Measurements from ENCODE around the gene STPG3. TPM values are rescaled to one million over a fixed set of nuclear protein-coding genes. Genes with fewer than 3 reads are reported as not detected.

Gene STPG3
- total RNA-seq, 1 donor from 2014 or later: not detected

DNA sequence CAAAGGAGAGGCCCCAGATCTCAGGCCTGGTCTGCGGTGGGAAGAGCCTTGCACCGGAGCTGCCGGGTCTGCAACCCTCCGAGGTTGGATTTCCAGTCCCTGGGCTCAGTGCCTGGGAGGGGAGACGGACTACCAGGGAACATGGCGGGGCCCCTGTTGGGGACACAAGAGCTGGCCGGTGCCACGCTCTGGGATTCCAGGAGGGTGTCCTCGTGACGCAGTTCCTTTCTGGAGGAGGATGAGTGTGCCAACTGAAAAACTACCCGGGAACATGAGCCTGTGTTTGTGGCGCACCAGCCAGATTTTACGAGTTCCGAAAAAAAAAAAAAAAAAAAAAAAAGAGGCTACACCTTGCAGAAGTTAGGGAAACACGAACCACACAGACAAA lies 42.0 kb downstream of the STPG3 start:
- Mint-ChIP-seq H3K4me3 (ENCODE audit: unreplicated experiment) (no peak overlapping the region), H3K9me3 (ENCODE audit: unreplicated experiment) (no peaks in the 10 kb centered on the region), H3K4me1 (ENCODE audit: unreplicated experiment) (peaks cover 16% of the 10 kb centered on the region), H3K36me3 (ENCODE audit: low read depth, unreplicated experiment) (peaks cover 4% of the 10 kb centered on the region), H3K27me3 (ENCODE audit: unreplicated experiment) (peaks cover 11% of the 10 kb centered on the region), H3K27ac (ENCODE audit: unreplicated experiment) (peak overlapping the region; percentile 36)
- TF ChIP-seq, protein P1, sequence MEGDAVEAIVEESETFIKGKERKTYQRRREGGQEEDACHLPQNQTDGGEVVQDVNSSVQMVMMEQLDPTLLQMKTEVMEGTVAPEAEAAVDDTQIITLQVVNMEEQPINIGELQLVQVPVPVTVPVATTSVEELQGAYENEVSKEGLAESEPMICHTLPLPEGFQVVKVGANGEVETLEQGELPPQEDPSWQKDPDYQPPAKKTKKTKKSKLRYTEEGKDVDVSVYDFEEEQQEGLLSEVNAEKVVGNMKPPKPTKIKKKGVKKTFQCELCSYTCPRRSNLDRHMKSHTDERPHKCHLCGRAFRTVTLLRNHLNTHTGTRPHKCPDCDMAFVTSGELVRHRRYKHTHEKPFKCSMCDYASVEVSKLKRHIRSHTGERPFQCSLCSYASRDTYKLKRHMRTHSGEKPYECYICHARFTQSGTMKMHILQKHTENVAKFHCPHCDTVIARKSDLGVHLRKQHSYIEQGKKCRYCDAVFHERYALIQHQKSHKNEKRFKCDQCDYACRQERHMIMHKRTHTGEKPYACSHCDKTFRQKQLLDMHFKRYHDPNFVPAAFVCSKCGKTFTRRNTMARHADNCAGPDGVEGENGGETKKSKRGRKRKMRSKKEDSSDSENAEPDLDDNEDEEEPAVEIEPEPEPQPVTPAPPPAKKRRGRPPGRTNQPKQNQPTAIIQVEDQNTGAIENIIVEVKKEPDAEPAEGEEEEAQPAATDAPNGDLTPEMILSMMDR (IDR thresholded peaks at IDR 0.05; ENCODE audit: unreplicated experiment): no peak
- no peak for DNase-seq (ENCODE audit: low spot score)

DNA sequence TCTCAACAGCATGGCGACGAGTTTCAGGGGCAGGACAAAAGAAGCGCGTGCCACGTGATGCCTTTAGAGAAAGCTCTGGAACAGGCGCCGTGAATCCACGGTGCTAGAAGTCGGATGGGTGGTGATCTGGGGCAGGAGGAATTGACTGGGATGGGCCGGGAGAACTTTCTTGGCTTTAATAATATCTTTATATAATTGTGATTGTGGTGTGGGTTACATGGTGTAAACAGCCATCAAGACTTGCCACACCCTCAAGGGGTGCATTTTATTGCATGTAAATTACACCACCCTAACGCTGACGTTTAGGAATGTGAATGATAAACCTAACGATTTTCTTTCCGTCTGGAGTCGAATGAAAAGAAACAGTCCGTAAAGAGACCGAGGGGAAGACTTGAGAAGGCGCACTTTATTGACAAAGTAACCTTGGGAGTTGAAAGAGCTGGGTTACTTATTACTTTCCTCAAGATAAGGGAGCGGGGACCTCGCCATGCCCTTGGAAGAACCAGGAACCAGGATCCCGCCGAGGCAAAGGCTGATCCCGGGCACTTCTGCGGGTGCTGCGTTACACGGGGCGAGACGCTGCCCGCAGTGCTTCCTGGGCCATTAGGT lies 42.5 kb downstream of the STPG3 start:
- Mint-ChIP-seq H3K9me3 (ENCODE audit: unreplicated experiment) (no peaks in the 10 kb centered on the region), H3K36me3 (ENCODE audit: low read depth, unreplicated experiment) (peaks cover 4% of the 10 kb centered on the region), H3K27me3 (ENCODE audit: unreplicated experiment) (peaks cover 11% of the 10 kb centered on the region), H3K4me3 (ENCODE audit: unreplicated experiment) (no peak overlapping the region), H3K4me1 (ENCODE audit: unreplicated experiment) (peaks cover 19% of the 10 kb centered on the region), H3K27ac (ENCODE audit: unreplicated experiment) (no peak overlapping the region)
- no peak for DNase-seq (ENCODE audit: low spot score)
- TF ChIP-seq, protein P1 (IDR thresholded peaks at IDR 0.05; ENCODE audit: unreplicated experiment): no peak

DNA sequence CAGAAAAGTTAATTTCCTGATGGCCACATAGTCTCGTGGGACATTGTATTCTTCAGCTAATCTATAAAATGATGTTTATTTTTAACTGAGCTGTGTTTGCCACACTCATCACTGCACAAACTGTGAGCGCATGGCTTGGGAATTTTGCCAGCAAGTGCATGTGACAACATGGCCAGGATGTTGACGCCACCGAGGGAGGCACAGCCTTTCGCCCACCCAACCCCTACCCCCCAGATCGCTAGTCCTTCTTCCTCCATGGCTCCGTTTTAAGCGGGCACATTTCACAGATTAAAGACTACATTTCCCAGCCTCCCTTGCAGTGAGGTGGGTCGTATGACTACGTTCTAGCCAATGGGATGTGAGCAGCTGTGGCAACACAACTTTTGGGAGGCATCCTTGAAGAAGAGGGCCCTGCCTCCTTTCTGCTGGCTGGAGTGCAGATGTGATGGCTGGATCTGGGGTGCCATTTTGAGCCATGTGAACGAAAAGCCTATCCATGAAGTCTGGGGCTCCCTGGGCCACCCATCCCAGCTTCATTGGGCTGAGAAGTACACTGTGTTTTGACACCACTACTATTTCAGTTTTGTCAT lies 43.1 kb downstream of the STPG3 start:
- TF ChIP-seq, protein P1 (IDR thresholded peaks at IDR 0.05; ENCODE audit: unreplicated experiment): no peak
- H3K9me3 Mint-ChIP-seq (ENCODE audit: unreplicated experiment): no peaks in the 10 kb centered on the region
- DNase-seq (ENCODE audit: low spot score): peak; percentile 29
- peaks cover 24% of the 10 kb centered on the region for H3K4me1 Mint-ChIP-seq (ENCODE audit: unreplicated experiment)
- H3K4me3 Mint-ChIP-seq (ENCODE audit: unreplicated experiment): peak overlapping the region; percentile 84
- peaks cover 11% of the 10 kb centered on the region for H3K27me3 Mint-ChIP-seq (ENCODE audit: unreplicated experiment)
- peak overlapping the region; percentile 82 for H3K27ac Mint-ChIP-seq (ENCODE audit: unreplicated experiment)
- H3K36me3 Mint-ChIP-seq (ENCODE audit: low read depth, unreplicated experiment): peaks cover 10% of the 10 kb centered on the region

DNA sequence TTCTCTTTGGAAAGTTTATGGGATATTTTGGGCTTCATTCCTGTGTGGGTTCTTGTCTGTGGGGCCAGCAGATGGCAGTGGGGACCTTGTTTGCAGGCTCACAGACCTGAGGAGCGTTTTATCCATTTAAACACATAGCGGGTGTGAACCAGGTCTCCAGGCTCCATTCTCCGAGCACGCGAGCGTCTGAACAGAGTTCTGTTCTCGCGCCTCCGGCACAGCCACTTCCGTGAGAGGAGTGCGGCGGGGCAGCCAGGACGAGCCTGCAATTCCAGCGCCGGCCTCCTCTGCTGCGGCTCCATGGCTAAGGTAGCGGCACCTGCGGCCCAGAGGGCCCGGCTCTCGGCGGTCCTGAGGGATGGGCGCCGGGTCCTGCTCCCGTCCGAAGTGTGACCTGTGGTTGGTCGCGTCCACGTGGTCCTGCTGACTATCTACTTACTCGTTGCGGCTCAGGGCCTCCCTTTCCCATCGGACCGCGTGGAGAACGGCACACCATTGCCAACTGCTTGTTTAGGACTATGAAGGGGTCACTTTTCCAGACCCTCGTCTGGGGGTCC lies 43.7 kb downstream of the STPG3 start:
- peaks cover 11% of the 10 kb centered on the region for H3K27me3 Mint-ChIP-seq (ENCODE audit: unreplicated experiment)
- H3K27ac Mint-ChIP-seq (ENCODE audit: unreplicated experiment): peak overlapping the region; percentile 82
- H3K9me3 Mint-ChIP-seq (ENCODE audit: unreplicated experiment): no peaks in the 10 kb centered on the region
- peaks cover 14% of the 10 kb centered on the region for H3K36me3 Mint-ChIP-seq (ENCODE audit: low read depth, unreplicated experiment)
- TF ChIP-seq, protein P1 (IDR thresholded peaks at IDR 0.05; ENCODE audit: unreplicated experiment): no peak
- H3K4me3 Mint-ChIP-seq (ENCODE audit: unreplicated experiment): peak overlapping the region; percentile 84
- peaks cover 28% of the 10 kb centered on the region for H3K4me1 Mint-ChIP-seq (ENCODE audit: unreplicated experiment)
- DNase-seq (ENCODE audit: low spot score): peak; percentile 36

DNA sequence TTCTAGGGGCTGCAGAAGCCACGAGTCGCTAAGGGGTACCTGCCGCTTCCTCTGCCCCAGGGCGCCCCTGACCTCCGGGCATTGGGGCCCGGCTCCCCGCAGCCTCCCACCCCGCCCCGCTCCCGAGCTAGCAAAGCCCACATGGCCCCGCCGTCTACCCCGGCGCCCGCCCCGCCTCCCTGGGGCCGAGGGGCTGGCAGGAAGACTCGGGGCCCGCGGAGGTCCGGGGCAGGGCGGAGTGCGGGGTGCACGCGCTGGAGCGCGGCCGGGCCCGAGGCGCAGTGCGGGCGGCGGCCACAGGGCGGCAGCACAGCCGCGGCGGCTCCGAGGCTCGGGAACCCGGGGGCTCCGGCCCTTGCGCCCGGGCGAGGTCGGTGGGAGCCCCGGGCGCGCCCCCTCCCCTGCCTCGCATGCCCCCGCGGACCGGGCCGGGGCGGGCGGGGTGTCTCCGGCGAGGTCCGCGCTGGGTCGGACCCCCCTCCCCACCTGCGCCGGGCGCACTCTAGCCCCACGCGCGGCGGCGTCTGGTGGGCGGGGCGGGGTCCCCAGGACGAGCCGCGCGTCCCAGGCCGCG lies 44.2 kb downstream of the STPG3 start:
- peak; percentile 84 for DNase-seq (ENCODE audit: low spot score)
- Mint-ChIP-seq H3K4me1 (ENCODE audit: unreplicated experiment) (peaks cover 30% of the 10 kb centered on the region), H3K9me3 (ENCODE audit: unreplicated experiment) (no peaks in the 10 kb centered on the region)

More for the DNA sequence above, 44.2 kb downstream of the STPG3 start:
- no peak overlapping the region for H3K4me3 Mint-ChIP-seq (ENCODE audit: unreplicated experiment)
- peaks cover 18% of the 10 kb centered on the region for H3K36me3 Mint-ChIP-seq (ENCODE audit: low read depth, unreplicated experiment)
- H3K27me3 Mint-ChIP-seq (ENCODE audit: unreplicated experiment): peaks cover 11% of the 10 kb centered on the region
- TF ChIP-seq, protein P1 (IDR thresholded peaks at IDR 0.05; ENCODE audit: unreplicated experiment): peak; percentile 76
- no peak overlapping the region for H3K27ac Mint-ChIP-seq (ENCODE audit: unreplicated experiment)

All from endothelial cell (in vitro differentiated cells).